ENCODE data around the gene LRRC10B.

- TF ChIP-seq EZH2 (IDR thresholded peaks at IDR 0.05; ENCODE audit: insufficient read depth, poor library complexity, severe bottlenecking) = no peak
- no peak for TF ChIP-seq EZH2phosphoT487 (IDR thresholded peaks at IDR 0.05; ENCODE audit: insufficient read depth, low read depth)
Observed at GRCh38 chr11:61510166-61510919, 1.8 kb downstream of the LRRC10B start.
